Sigmoid colon (tissue), 7 donors: ENCODE results near the gene FAM186B. TPM values are rescaled to one million over a fixed set of nuclear protein-coding genes. Genes with fewer than 3 reads are reported as not detected.
A peak's percentile ranks its signal among the peaks of the same experiment; 100 is the strongest.

ENCODE experiments used
- DNase-seq: peaks from one replicate; pipeline ENCODE4 v3.0.0-alpha.2; 2019
- H3K27ac ChIP-seq, 4 donors: fragments of 200-600 bp; sonication (generic); one replicate each; pipeline ENCODE4 v1.5.1; 2016 to 2019; ENCODE audit warnings: mild to moderate bottlenecking in 1 of 4
- H3K27me3 ChIP-seq, 3 donors: fragments of 200-600 bp; sonication (generic); one replicate each; pipeline ENCODE4 v1.5.1; 2019; ENCODE audit warnings: mild to moderate bottlenecking in 1 of 3
- H3K36me3 ChIP-seq, 4 donors: fragments of 200-600 bp; sonication (generic); one replicate each; pipeline ENCODE4 v1.5.1; 2016 to 2019
- H3K4me1 ChIP-seq, 4 donors: fragments of 200-600 bp; sonication (generic); one replicate each; pipeline ENCODE4 v1.5.1; 2017 to 2019
- H3K4me3 ChIP-seq, 4 donors: fragments of 200-600 bp; sonication (generic); one replicate each; pipeline ENCODE4 v1.5.1; 2017 to 2019; ENCODE audit warnings: mild to moderate bottlenecking in 2 of 4, moderate library complexity in 1 of 4
- H3K9me3 ChIP-seq, 4 donors: fragments of 200-600 bp in 3 of 4; sonication (generic) in 3 of 4; one replicate each; pipeline versions ENCODE4 v1.5.1 to v1.6.1; 2013 to 2019
- EP300 ChIP-seq, 4 donors: sonication (generic); formaldehyde crosslinking; IDR thresholded peaks; one replicate each; pipeline ENCODE4 v1.6.1; 2017; ENCODE audit warnings: antibody characterized with exemption in 4 of 4
- POLR2A ChIP-seq, 2 donors: fragments of 450-650 bp; IDR thresholded peaks; one replicate each; pipeline ENCODE4 v1.6.1; 2016; ENCODE audit warnings: antibody characterized with exemption in 2 of 2, mild to moderate bottlenecking in 2 of 2, moderate library complexity in 2 of 2
- POLR2AphosphoS5 ChIP-seq, 4 donors: sonication (generic); formaldehyde crosslinking; IDR thresholded peaks; one replicate each; pipeline ENCODE4 v1.6.1; 2017; ENCODE audit warnings: antibody characterized with exemption in 4 of 4
- WGBS, 2 donors: extraction: QIAGEN DNeasy Blood & Tissue Kit; methylation state at CpG; one replicate each; pipeline ENCODE4 v1.1.7; 2013; 5-methylcytosine and 5-hydroxymethylcytosine counted together
- intact Hi-C: fragments of 100-400 bp; cut with DNase I; formaldehyde crosslinking; loops from one replicate; pipeline ENCODE4 v1.15.1; 2023
- polyA plus RNA-seq, 3 donors: library from polyadenylated mRNA; stranded (reverse); fragments of 200-250 nt; gene quantifications; one replicate each; pipeline ENCODE4 v1.2.3, GENCODE V29; 2013
- total RNA-seq, 4 donors: library from RNA; depleted of rRNA; stranded (reverse); fragments of >200 nt; gene quantifications; one replicate each; pipeline ENCODE4 v1.1.0, GENCODE V29; 2016
- TF ChIP-seq, protein P1 (sequence below), 4 experiments: fragments of 450-650 bp in 3 of 4; fragments of 200-600 bp in 1 of 4; IDR thresholded peaks; one replicate each; pipeline ENCODE4 v1.5.1; 2016 to 2019; ENCODE audit warnings: antibody characterized with exemption in 4 of 4, mild to moderate bottlenecking in 3 of 4, moderate library complexity in 2 of 4
- donor health status: healthy with polysubstance abuse.
- donor health status: Bipolar disorder and iron deficiency.
- donor health status: healthy.

The FAM186B gene
- total and polyA plus RNA-seq, 7 donors: 0.16 to 0.54 (median 0.22) TPM; not detected in 4

DNA sequence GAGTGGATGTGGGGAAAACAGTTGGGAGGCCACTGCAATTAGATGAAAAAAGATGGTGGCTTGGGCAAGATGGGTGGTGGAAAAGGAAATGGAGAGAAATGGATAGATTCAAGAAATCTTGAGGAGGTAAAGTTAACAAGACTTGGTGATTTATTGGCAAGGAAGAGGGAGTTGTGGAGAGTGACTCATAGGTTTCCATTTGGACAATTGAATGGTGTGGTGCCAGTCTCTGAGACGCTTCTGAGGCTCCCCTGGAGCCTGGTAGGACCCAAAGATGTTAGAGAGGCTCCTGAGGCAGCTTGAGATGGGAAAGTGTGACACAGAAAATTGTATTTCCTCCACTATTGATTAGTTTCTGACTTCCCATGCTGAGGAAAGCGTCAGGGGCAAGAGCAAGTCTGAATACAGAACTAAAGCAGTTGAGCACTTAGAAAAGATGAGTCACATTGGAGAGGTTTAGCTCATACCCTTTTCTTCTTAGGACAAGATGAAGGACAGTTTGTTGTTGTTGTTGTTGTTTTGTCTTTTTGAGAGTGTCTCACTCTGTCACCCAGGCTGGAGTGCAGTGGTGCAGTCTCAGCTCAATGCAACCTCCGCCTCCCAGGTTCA is 22.4 kb upstream of the FAM186B start:
- H3K27ac ChIP-seq: no peak overlapping the region
- H3K36me3 ChIP-seq: peaks cover 0 to 11% (median 3%) of the 10 kb centered on the region in 4 donors
- intact Hi-C loops: no loop called here
- H3K4me3 ChIP-seq: no peak overlapping the region
- DNase-seq: no peak
- 87 to 90% methylated on average over 3 of the region's 3 CpGs for WGBS, 2 donors
- peaks cover 0 to 27% (median 23%) of the 10 kb centered on the region in 4 donors for H3K4me1 ChIP-seq
- H3K27me3 ChIP-seq: no peaks in the 10 kb centered on the region
- H3K9me3 ChIP-seq: no peaks in the 10 kb centered on the region
- TF ChIP-seq POLR2AphosphoS5 (IDR thresholded peaks at IDR 0.05) (no peak), EP300 (IDR thresholded peaks at IDR 0.05) (no peak), POLR2A (IDR thresholded peaks at IDR 0.05) (no peak)
- TF ChIP-seq, protein P1, sequence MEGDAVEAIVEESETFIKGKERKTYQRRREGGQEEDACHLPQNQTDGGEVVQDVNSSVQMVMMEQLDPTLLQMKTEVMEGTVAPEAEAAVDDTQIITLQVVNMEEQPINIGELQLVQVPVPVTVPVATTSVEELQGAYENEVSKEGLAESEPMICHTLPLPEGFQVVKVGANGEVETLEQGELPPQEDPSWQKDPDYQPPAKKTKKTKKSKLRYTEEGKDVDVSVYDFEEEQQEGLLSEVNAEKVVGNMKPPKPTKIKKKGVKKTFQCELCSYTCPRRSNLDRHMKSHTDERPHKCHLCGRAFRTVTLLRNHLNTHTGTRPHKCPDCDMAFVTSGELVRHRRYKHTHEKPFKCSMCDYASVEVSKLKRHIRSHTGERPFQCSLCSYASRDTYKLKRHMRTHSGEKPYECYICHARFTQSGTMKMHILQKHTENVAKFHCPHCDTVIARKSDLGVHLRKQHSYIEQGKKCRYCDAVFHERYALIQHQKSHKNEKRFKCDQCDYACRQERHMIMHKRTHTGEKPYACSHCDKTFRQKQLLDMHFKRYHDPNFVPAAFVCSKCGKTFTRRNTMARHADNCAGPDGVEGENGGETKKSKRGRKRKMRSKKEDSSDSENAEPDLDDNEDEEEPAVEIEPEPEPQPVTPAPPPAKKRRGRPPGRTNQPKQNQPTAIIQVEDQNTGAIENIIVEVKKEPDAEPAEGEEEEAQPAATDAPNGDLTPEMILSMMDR (IDR thresholded peaks at IDR 0.05): no peak

DNA sequence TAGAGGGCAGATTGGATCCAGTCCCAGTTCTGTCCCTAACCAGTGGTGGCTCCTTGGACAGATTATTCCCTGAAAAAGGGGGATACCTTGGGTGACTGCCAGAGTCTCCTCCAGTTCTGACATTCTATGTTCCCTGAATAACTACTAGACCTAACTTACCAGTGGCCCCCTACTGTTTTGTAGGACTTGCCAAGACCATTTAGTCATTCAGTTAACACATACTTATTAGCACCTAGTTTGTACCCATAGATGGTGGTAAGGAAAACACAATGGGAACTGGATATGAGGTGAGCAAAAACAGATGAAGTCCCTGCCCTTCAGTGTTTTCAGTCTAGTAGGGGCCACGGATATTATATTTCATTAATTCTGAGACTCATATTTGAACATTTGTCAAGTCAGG is 21.4 kb upstream of the FAM186B start:
- H3K27me3 ChIP-seq: no peaks in the 10 kb centered on the region
- H3K27ac ChIP-seq: no peak overlapping the region
- no peaks in the 10 kb centered on the region for H3K9me3 ChIP-seq
- H3K36me3 ChIP-seq: peaks cover 0 to 4% (median 2%) of the 10 kb centered on the region in 4 donors
- no peak for TF ChIP-seq POLR2A (IDR thresholded peaks at IDR 0.05)
- TF ChIP-seq, protein P1 (IDR thresholded peaks at IDR 0.05): no peak
- TF ChIP-seq POLR2AphosphoS5 (IDR thresholded peaks at IDR 0.05): no peak
- no peak for TF ChIP-seq EP300 (IDR thresholded peaks at IDR 0.05)
- intact Hi-C loops: no loop called here
- 93 to 100% methylated on average over 1 of the region's 1 CpG for WGBS, 2 donors
- DNase-seq: no peak
- peaks cover 0 to 37% (median 32%) of the 10 kb centered on the region in 4 donors for H3K4me1 ChIP-seq
- H3K4me3 ChIP-seq: no peak overlapping the region

DNA sequence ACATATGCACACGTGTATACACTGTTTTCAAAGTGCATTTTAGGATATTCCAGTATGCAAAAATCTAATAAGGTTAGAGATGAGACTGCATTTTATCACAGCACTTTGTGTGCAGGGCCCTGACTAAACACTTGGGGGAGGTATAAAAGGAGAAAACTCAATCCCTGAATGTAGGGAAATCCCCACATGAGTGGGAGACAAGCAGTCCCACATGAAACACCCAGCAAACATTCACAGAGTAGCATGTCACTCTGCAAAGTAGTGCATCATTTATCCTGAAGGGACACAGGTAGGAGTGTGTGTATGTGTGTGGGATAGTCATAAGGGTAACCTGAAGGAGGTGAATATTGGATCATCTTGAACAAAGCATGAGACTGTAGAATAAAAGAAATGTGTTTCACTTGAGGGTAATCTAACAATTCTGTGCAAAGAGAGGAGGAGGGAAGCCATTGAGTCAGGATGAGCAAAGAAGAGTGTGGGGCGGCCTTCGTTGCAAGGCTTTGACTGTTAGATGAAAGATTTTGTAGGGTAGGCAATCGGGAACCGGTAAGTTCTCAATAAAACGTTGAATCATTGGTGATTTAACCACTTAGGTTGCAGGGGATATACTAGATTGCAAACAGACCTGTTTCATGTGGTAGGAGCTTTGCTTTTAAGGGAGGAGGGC is 20.9 kb upstream of the FAM186B start:
- H3K4me3 ChIP-seq: no peak overlapping the region
- H3K9me3 ChIP-seq: no peaks in the 10 kb centered on the region
- peak overlapping the region in 3 of 4 donors; percentile 46 to 91 (median 90) for H3K27ac ChIP-seq
- no peaks in the 10 kb centered on the region for H3K36me3 ChIP-seq
- WGBS, 2 donors: 83% methylated on average over 6 of the region's 6 CpGs
- intact Hi-C loops: no loop called here
- no peaks in the 10 kb centered on the region for H3K27me3 ChIP-seq
- no peak for TF ChIP-seq POLR2AphosphoS5 (IDR thresholded peaks at IDR 0.05)
- no peak for TF ChIP-seq EP300 (IDR thresholded peaks at IDR 0.05)
- TF ChIP-seq POLR2A (IDR thresholded peaks at IDR 0.05): no peak
- TF ChIP-seq, protein P1 (IDR thresholded peaks at IDR 0.05): no peak
- peaks cover 0 to 42% (median 37%) of the 10 kb centered on the region in 4 donors for H3K4me1 ChIP-seq
- DNase-seq: no peak

DNA sequence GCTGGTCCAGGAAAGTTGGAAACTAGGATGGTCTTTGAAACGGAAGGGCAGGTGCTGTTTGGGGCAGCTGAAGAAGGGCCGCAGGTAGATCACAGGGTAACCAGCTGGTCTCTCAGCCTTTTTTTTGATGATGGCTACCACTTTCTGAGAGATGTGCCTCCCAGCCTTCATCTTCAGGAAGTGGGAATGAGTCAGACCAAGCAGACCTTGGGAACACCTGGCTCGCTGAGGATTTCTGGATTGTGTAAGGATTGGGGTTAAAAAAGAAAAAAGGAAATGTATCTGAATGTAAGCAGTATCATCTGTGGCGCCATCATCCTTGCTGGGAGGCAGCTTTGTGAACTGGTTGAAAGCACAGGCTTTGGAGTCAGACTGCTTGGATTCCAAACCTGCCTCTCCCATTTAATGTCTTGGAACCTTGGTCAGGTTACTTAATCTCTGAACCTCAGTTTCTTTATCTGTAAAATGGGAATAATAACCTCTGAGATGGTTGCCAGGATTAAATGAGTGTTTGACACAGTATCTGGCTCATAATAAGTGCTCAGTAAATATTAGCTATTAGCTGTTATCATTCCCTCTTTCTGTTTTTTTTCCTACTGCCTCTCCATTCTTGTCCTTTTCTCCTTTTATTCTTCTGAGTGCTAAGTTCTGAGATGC is 19.6 kb upstream of the FAM186B start:
- no peaks in the 10 kb centered on the region for H3K36me3 ChIP-seq
- intact Hi-C loops: loop anchor here (5.0 kb wide), 2 partner anchors 43 to 58 kb away; partner anchors contain the start of gene MCRS1
- H3K27me3 ChIP-seq: no peaks in the 10 kb centered on the region
- H3K27ac ChIP-seq: peak overlapping the region; percentile 89 to 91 (median 90)
- no peak overlapping the region for H3K4me3 ChIP-seq
- no peak for DNase-seq
- peaks cover 0 to 42% (median 38%) of the 10 kb centered on the region in 4 donors for H3K4me1 ChIP-seq
- 41 to 60% methylated on average over 4 of the region's 4 CpGs for WGBS, 2 donors
- no peaks in the 10 kb centered on the region for H3K9me3 ChIP-seq
- no peak for TF ChIP-seq EP300 (IDR thresholded peaks at IDR 0.05)
- TF ChIP-seq, protein P1 (IDR thresholded peaks at IDR 0.05): no peak
- TF ChIP-seq POLR2AphosphoS5 (IDR thresholded peaks at IDR 0.05): no peak
- no peak for TF ChIP-seq POLR2A (IDR thresholded peaks at IDR 0.05)
